Activated CD8-positive, alpha-beta memory T cell treated with anti-CD3 and anti-CD28 coated beads, Interleukin-2, amount 50 U/mL, for 48 hours (primary cell): ENCODE data around the gene LMNTD1.
"Not testable (repeated sequence)": the region's sequence is repeated elsewhere in the genome, so short reads cannot be mapped to it uniquely, and the experiment has no call there.

ENCODE experiments used
- DNase-seq: peaks from one replicate; pipeline ENCODE4 v3.0.0-alpha.2; 2020

LMNTD1 gene

DNA sequence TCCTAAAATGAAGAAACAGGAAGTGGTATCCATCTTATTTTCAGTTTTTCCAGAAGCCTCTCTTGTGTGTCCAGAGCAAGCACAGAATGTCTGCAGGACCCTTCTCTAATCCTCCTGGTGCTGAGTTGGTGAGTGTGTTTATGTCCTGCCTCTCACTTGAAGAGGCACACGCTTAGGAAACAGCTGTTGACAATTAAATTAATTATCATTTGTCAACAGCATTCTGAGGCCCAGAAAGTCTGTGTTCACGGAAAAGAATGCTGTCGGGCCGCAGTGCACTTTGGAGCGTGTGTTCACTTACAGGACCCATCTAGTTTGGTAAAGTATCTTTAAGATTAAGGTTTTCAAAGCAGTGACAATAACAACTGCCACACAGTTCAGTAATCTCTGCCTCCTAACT lies 70.5 kb downstream of the LMNTD1 start:
- no peak for DNase-seq

DNA sequence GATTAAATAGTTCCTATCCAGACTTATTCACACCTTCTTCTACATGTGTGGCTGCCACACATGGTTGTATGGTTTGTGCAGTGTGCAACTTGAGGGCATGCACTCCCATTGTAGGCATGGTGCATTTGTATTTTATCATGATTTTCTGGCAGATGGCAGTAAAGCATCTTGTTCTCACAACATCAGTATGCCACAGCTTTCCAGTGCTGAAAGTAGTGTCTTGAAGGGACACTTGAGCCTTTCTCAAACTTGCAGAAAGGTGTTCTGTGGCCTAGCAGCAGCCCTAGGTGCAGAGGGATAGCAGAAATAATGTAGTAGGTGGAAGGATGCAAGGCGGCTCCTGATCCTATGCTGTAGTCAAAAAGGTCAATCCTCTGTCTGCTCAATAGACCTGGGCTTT lies 72.9 kb downstream of the LMNTD1 start:
- DNase-seq, result no peak

- no peak for DNase-seq
Observed at GRCh38 chr12:25477217-25477616, 75.9 kb downstream of the LMNTD1 start.

GRCh38 chr12:25472453-25472852 lies 80.6 kb downstream of the LMNTD1 start:
- DNase-seq, result no peak

DNA sequence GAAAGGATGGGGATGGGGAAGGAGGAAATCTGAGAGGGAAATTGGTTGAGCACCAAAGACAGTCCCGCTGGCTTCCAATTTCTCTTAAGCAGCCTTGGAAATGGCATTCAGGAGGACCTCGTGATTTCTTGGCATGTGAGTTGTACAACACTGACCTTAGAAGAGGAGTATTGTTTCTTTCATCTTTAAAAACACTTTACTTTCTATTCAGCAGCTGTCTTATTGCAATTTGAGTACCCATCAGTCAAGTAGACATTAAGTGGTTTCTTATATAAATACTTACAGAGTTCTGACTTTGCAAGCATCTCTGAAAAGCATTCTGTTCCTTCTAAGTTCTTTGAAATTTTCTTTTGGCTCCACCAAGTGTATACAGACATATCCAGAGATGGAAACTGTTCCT lies 83.2 kb downstream of the LMNTD1 start:
- no peak for DNase-seq

DNA sequence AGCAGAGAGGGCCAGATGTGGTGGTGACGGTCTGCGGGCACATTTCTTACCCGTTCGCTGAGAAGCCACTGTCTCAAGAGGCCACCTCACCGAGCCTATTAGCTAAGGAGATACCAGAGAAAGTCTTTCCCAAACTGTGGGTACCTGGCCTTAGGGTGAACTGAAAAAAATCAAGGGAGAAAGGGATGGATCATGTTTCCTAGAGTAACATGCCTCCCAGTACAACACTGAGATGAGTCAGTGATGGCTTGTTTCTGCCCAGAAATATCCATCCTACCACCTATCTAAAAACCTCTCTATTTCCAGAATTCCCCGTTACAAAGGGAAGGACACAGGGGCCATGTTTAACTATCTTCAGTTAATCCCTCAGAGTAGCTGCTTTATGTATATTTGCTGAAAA lies 83.7 kb downstream of the LMNTD1 start:
- no peak for DNase-seq

GRCh38 chr12:25463521-25463920 lies 89.6 kb downstream of the LMNTD1 start:
- DNase-seq, result no peak

- DNase-seq, result no peak
Observed at GRCh38 chr12:25463005-25463404, 90.1 kb downstream of the LMNTD1 start.

GRCh38 chr12:25459541-25459951 lies 93.5 kb downstream of the LMNTD1 start:
- DNase-seq, result no peak

- DNase-seq, result no peak
Observed at GRCh38 chr12:25458047-25458552, 95.0 kb downstream of the LMNTD1 start.

GRCh38 chr12:25456474-25456873 lies 96.6 kb downstream of the LMNTD1 start:
- DNase-seq, result no peak

- DNase-seq, result no peak
Observed at GRCh38 chr12:25455696-25456095, 97.4 kb downstream of the LMNTD1 start.

GRCh38 chr12:25449007-25449406 lies 104.1 kb downstream of the LMNTD1 start:
- no peak for DNase-seq

- DNase-seq, result no peak
Observed at GRCh38 chr12:25447046-25447445, 106.0 kb downstream of the LMNTD1 start.

DNA sequence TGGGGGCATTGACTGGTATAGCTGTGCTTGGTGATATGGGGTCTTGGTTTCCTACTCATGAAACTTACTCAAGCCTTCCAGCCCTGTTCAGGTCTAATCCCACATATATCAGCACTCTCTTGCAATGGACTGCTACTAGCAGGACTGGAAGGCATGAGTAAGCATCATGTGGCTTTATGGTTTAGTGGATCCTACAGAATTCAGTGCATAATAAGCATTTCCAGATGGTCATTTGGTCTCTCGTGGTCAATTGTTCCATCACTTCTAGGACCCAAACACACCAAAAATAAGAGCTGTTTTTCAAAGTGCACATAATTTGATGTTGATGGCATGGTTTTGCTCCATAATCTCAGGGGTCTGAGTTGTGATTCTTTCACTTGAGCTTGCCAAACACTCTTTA lies 114.4 kb downstream of the LMNTD1 start:
- no peak for DNase-seq

- no peak for DNase-seq
Observed at GRCh38 chr12:25436206-25437030, 116.7 kb downstream of the LMNTD1 start.

GRCh38 chr12:25435431-25435830 lies 117.7 kb downstream of the LMNTD1 start:
- no peak for DNase-seq

DNA sequence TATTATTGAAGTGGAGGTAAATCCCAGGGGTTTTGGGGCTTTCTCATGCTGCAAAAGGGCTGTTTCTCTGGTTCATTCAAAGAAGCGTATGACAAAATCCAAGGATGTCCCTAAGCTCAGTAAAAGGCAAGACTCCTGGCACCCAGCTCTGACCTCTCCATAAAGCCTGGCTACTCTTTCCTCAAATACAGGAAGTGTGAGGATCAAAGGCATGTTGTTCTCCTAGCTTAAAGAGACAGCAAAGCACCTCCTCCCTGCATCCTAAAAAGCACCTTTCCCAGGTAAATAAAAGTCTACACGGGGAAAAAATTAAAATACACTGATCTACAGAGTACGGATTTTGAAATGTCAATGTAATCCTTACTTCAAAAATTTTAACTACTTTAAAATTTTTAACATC lies 118.6 kb downstream of the LMNTD1 start:
- no peak for DNase-seq

GRCh38 chr12:25433581-25434325 lies 119.3 kb downstream of the LMNTD1 start:
- no peak for DNase-seq

DNA sequence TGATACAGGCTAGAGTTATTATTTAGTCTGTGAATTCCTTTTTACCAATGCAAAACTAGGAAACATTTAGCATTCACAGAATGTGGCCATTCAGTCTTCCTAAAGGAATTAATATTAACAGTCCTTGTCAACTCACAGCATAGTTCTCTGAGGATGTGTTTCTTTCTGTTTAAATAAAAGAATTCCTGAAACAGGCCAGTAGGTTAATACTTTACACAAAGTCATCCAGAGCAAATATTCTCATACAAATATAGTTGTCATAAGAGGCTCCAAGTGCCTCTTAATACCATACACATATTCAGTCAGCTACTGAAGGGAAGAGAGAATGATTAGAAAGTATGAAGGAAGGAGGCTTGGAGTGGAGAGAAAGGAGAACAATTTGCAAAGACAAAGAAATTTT lies 120.1 kb downstream of the LMNTD1 start:
- no peak for DNase-seq

- no peak for DNase-seq
Observed at GRCh38 chr12:25427337-25428249, 125.5 kb downstream of the LMNTD1 start.

GRCh38 chr12:25426821-25427220 lies 126.3 kb downstream of the LMNTD1 start:
- not testable (repeated sequence) for DNase-seq
